Right forelimb (tissue), 1 donor: ENCODE results near the gene SLC49A4.

ENCODE experiments used
- DNase-seq: peaks from one replicate; pipeline ENCODE4 v3.0.0-alpha.2; 2018

SLC49A4 gene

GRCh38 chr3:122930063-122930997 is 135.5 kb downstream of the SLC49A4 start:
- no peak for DNase-seq
